ENCODE data around the gene SPPL2A. TPM values are rescaled to one million over a fixed set of nuclear protein-coding genes. Genes with fewer than 3 reads are reported as not detected.

SPPL2A gene
- total and polyA plus RNA-seq, 9 of the 15 experiments (the other 6 are each of a cell fraction or from before 2014, with no cell fraction given) = 9.8 to 66.1 (median 38.0) TPM

DNA sequence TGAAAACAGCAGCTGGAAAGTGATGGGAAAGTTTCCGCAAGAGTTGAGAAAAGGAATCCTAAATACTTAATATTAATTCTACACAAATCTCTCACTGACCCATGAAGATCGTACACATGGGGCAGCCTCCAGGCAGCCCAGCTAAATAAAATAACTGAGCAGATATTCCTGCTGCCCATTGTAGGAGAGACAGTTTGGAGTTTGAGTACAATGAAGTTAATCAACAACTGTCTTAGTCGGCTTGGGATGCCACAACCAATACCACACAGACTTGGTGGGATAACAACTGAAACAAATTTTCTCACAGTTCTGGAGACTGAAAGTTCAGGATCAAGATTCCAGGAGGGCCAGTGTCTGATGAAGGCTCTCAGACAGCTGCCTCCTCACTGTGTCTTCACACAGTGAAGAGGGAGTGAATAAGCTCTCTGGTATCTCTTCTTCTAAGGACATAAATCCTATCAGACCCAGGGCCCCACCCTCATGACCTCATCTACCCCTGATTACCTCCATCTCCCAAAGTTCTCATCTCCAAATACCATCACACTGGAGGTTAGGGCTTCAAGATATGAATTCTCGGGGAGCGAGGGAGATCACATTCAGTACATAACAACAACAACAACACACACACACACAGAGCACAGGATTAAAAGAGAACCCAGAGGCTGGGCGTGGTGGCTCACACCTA lies 88.6 kb downstream of the SPPL2A start (continued):
- TF ChIP-seq MAFG (tag; conservative IDR thresholded peaks at IDR 0.05) (no peak), DPF2 (IDR thresholded peaks at IDR 0.05) (peak; percentile 79; the same call in 1 of the 2 replicates), ZNF324 (CRISPR knock-in tag; IDR thresholded peaks at IDR 0.05) (no peak), ZNF589 (CRISPR knock-in tag; IDR thresholded peaks at IDR 0.05; ENCODE audit: low read depth) (no peak), HNRNPK (IDR thresholded peaks at IDR 0.05; ENCODE audit: low read depth, low read length, poor library complexity, severe bottlenecking) (no peak), TRIM28 (IDR thresholded peaks at IDR 0.05) (no peak), POLR2AphosphoS2 (IDR thresholded peaks at IDR 0.05; ENCODE audit: low read length) (no peak), POLR2H (tag; IDR thresholded peaks at IDR 0.05; ENCODE audit: low read depth) (no peak), ZNF431 (CRISPR knock-in tag; IDR thresholded peaks at IDR 0.05) (no peak), ZNF140 (CRISPR knock-in tag; IDR thresholded peaks at IDR 0.05) (no peak), MEIS2 (IDR thresholded peaks at IDR 0.05; ENCODE audit: partially characterized antibody) (peak; percentile 95), ZSCAN29 (IDR thresholded peaks at IDR 0.05) (no peak), NFIC (IDR thresholded peaks at IDR 0.05) (no peak), CTBP1 (IDR thresholded peaks at IDR 0.05; ENCODE audit: borderline replicate concordance) (peak; percentile 92), STAT5B (CRISPR knock-in tag; IDR thresholded peaks at IDR 0.05) (no peak), GATAD2A (IDR thresholded peaks at IDR 0.05) (no peak), NUFIP1 (IDR thresholded peaks at IDR 0.05; ENCODE audit: partially characterized antibody) (no peak)
- TF ChIP-seq, protein P1, sequence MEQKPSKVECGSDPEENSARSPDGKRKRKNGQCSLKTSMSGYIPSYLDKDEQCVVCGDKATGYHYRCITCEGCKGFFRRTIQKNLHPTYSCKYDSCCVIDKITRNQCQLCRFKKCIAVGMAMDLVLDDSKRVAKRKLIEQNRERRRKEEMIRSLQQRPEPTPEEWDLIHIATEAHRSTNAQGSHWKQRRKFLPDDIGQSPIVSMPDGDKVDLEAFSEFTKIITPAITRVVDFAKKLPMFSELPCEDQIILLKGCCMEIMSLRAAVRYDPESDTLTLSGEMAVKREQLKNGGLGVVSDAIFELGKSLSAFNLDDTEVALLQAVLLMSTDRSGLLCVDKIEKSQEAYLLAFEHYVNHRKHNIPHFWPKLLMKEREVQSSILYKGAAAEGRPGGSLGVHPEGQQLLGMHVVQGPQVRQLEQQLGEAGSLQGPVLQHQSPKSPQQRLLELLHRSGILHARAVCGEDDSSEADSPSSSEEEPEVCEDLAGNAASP (IDR thresholded peaks at IDR 0.05) = no peak
- TF ChIP-seq, protein P2, sequence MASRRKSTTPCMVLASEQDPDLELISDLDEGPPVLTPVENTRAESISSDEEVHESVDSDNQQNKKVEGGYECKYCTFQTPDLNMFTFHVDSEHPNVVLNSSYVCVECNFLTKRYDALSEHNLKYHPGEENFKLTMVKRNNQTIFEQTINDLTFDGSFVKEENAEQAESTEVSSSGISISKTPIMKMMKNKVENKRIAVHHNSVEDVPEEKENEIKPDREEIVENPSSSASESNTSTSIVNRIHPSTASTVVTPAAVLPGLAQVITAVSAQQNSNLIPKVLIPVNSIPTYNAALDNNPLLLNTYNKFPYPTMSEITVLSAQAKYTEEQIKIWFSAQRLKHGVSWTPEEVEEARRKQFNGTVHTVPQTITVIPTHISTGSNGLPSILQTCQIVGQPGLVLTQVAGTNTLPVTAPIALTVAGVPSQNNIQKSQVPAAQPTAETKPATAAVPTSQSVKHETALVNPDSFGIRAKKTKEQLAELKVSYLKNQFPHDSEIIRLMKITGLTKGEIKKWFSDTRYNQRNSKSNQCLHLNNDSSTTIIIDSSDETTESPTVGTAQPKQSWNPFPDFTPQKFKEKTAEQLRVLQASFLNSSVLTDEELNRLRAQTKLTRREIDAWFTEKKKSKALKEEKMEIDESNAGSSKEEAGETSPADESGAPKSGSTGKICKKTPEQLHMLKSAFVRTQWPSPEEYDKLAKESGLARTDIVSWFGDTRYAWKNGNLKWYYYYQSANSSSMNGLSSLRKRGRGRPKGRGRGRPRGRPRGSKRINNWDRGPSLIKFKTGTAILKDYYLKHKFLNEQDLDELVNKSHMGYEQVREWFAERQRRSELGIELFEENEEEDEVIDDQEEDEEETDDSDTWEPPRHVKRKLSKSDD (conservative IDR thresholded peaks at IDR 0.05; ENCODE audit: low read length) = no peak
